ENCODE results near the gene EXOC6.

- TF ChIP-seq CTCF (conservative IDR thresholded peaks at IDR 0.05; ENCODE audit: low read length) (no peak), EZH2phosphoT487 (IDR thresholded peaks at IDR 0.05; ENCODE audit: borderline replicate concordance) (no peak)
Observed at GRCh38 chr10:93062514-93063143, 214.3 kb downstream of the EXOC6 start.

Data from Loucy (cell line).